8988T (cell line): ENCODE data around the gene SSTR5.

Experiments used
- DNase-seq: peaks from one replicate; pipeline ENCODE4 v3.0.0; 2011

SSTR5 gene

GRCh38 chr16:1127101-1127500 is 54.6 kb downstream of the SSTR5 start:
- no peak for DNase-seq

- no peak for DNase-seq
These were observed 55.6 kb downstream of the SSTR5 start for GRCh38 chr16:1127971-1128715.

- DNase-seq, result no peak
These were observed 56.8 kb downstream of the SSTR5 start for GRCh38 chr16:1129106-1129960.

GRCh38 chr16:1130382-1130781 is 57.8 kb downstream of the SSTR5 start:
- DNase-seq, result no peak
